SK-N-SH (cell line): ENCODE data around the gene BBIP1. TPM values are rescaled to one million over a fixed set of nuclear protein-coding genes. Genes with fewer than 3 reads are reported as not detected.
A peak's percentile ranks its signal among the peaks of the same experiment; 100 is the strongest.

ENCODE experiments used
- CTCF ChIA-PET: fragments of 300-600, 350-600 bp; formaldehyde crosslinking; extraction: SDS; loops from one replicate; lab custom pipeline; 2021; lab: Yijun Ruan, JAX
- POLR2A ChIA-PET: fragments of 350-600 bp; sonication (Branson Sonifier 250); formaldehyde crosslinking; extraction: SDS; loops from one replicate; lab custom pipeline; 2020; ENCODE audit warnings: antibody characterized with exemption, inconsistent platforms; lab: Yijun Ruan, JAX
- DNase-seq: peaks from one replicate; pipeline ENCODE4 v3.0.0; 2012
- H2AFZ ChIP-seq: fragments of 200-600 bp; sonication (generic); 2 replicates; pipeline ENCODE4 v1.8.1; 2016; ENCODE audit warnings: antibody characterized with exemption, mild to moderate bottlenecking, low read depth
- H3F3A ChIP-seq: fragments of 200-600 bp; sonication (generic); replicated peaks from 2 replicates; pipeline ENCODE3; 2016; ENCODE audit warnings: antibody characterized with exemption, mild to moderate bottlenecking; ENCODE audit not compliant: insufficient read depth
- H3K27ac ChIP-seq, 2 experiments: fragments of 200-500 bp in 1 of 2; fragments of 200-600 bp in 1 of 2; sonication (Bioruptor generic) in 1 of 2; sonication (generic), shearing (Covaris generic) in 1 of 2; 2 replicates each; pipeline versions ENCODE4 v1.5.1 to v1.6.1; 2014 to 2016; ENCODE audit warnings: low read depth in 2 of 2, inconsistent platforms in 1 of 2, low read length in 1 of 2, mild to moderate bottlenecking in 1 of 2, mixed read lengths in 1 of 2
- H3K27me3 ChIP-seq: fragments of 200-600 bp; sonication (generic), shearing (Covaris generic); 2 replicates; pipeline ENCODE4 v1.6.1; 2016; ENCODE audit warnings: mixed run types; ENCODE audit not compliant: insufficient read depth
- H3K36me3 ChIP-seq, 2 experiments: fragments of 200-500 bp in 1 of 2; fragments of 200-600 bp in 1 of 2; sonication (Bioruptor generic) in 1 of 2; sonication (generic) in 1 of 2; replicated peaks in 1 of 2; 2 replicates each; pipeline versions ENCODE3 to v1.5.1; 2014 to 2016; ENCODE audit warnings: low read length in 1 of 2, mild to moderate bottlenecking in 1 of 2; ENCODE audit not compliant: insufficient read depth in 2 of 2, control insufficient read depth in 1 of 2
- H3K4me1 ChIP-seq, 2 experiments: fragments of 200-500 bp in 1 of 2; fragments of 200-600 bp in 1 of 2; sonication (Bioruptor generic) in 1 of 2; sonication (generic), shearing (Covaris generic) in 1 of 2; 2 replicates each; pipeline versions ENCODE4 v1.5.1 to v1.6.1; 2014 to 2016; ENCODE audit warnings: low read depth in 1 of 2, low read length in 1 of 2, mixed run types in 1 of 2; ENCODE audit not compliant: insufficient read depth in 2 of 2, control insufficient read depth in 1 of 2
- H3K4me2 ChIP-seq: fragments of 200-600 bp; sonication (generic), shearing (Covaris generic); 2 replicates; pipeline ENCODE4 v1.6.1; 2017; ENCODE audit warnings: mixed run types
- H3K4me3 ChIP-seq, 2 experiments: fragments of 200-500 bp in 1 of 2; fragments of 200-600 bp in 1 of 2; sonication (Bioruptor generic) in 1 of 2; sonication (generic), shearing (Covaris generic) in 1 of 2; 2 replicates each; pipeline versions ENCODE4 v1.5.1 to v1.8.1; 2014 to 2016; ENCODE audit warnings: low read depth in 2 of 2, inconsistent platforms in 1 of 2, low read length in 1 of 2, mild to moderate bottlenecking in 1 of 2, mixed read lengths in 1 of 2, moderate library complexity in 1 of 2
- H3K79me2 ChIP-seq: fragments of 200-600 bp; sonication (generic); 2 replicates; pipeline ENCODE4 v1.8.1; 2017; ENCODE audit warnings: mild to moderate bottlenecking; ENCODE audit not compliant: insufficient read depth
- H3K9ac ChIP-seq: fragments of 200-600 bp; sonication (generic); 2 replicates; pipeline ENCODE4 v1.6.1; 2017; ENCODE audit warnings: mixed run types
- H3K9me2 ChIP-seq: fragments of 200-600 bp; sonication (generic); 2 replicates; pipeline ENCODE4 v1.6.1; 2017; ENCODE audit warnings: mixed run types
- H3K9me3 ChIP-seq: fragments of 200-600 bp; sonication (generic); 2 replicates; pipeline ENCODE4 v1.6.1; 2017; ENCODE audit warnings: mixed run types, mild to moderate bottlenecking, moderate library complexity
- H4K20me1 ChIP-seq: fragments of 200-600 bp; sonication (generic); 2 replicates; pipeline ENCODE4 v1.6.1; 2017; ENCODE audit warnings: mild to moderate bottlenecking, mixed run types; ENCODE audit not compliant: insufficient read depth
- CHD2 ChIP-seq: fragments of 150-350 bp; IDR thresholded peaks from 2 replicates; pipeline ENCODE4 v1.6.1; 2018; ENCODE audit warnings: low read length; ENCODE audit not compliant: partially characterized antibody
- ELF1 ChIP-seq: IDR thresholded peaks from 2 replicates; pipeline ENCODE4 v1.4.0; 2012
- EP300 ChIP-seq, 2 experiments: IDR thresholded peaks; 2 replicates each; pipeline versions ENCODE4 v1.4.0 to v1.6.1; 2012; ENCODE audit warnings: borderline replicate concordance in 1 of 2, low read depth in 1 of 2, low read length in 1 of 2
- EZH2phosphoT487 ChIP-seq: fragments of 200-600 bp; sonication (generic); IDR thresholded peaks from 2 replicates; pipeline ENCODE4 v1.6.1; 2017; ENCODE audit warnings: low read depth, mixed run types, mild to moderate bottlenecking, antibody characterized with exemption, moderate library complexity, borderline replicate concordance
- FOSL2 ChIP-seq: IDR thresholded peaks from 2 replicates; pipeline ENCODE4 v1.4.0; 2012; ENCODE audit warnings: low read depth, mild to moderate bottlenecking, moderate library complexity, borderline replicate concordance
- GABPA ChIP-seq: IDR thresholded peaks from 2 replicates; pipeline ENCODE4 v1.4.0; 2012; ENCODE audit warnings: low read depth, mild to moderate bottlenecking
- GATA2 ChIP-seq: sonication (generic); formaldehyde crosslinking; IDR thresholded peaks from 2 replicates; pipeline ENCODE4 v1.5.0; 2020; ENCODE audit warnings: mild to moderate bottlenecking, missing genetic modification reagents
- JUND ChIP-seq: IDR thresholded peaks from 2 replicates; pipeline ENCODE4 v1.4.0; 2012
- MAX ChIP-seq: IDR thresholded peaks from 2 replicates; pipeline ENCODE4 v1.4.0; 2012; ENCODE audit warnings: low read depth
- MEF2A ChIP-seq: IDR thresholded peaks from 2 replicates; pipeline ENCODE4 v1.4.0; 2012; ENCODE audit warnings: low read depth, borderline replicate concordance
- MXI1 ChIP-seq: IDR thresholded peaks from 2 replicates; pipeline ENCODE4 v1.6.1; 2012; ENCODE audit warnings: mild to moderate bottlenecking, low read depth, low read length, improper control_type of control experiment
- PBX3 ChIP-seq: IDR thresholded peaks from 2 replicates; pipeline ENCODE4; 2012
- POLR2AphosphoS5 ChIP-seq: IDR thresholded peaks from 2 replicates; pipeline ENCODE4 v1.6.1; 2012; ENCODE audit warnings: low read depth, low read length
- RAD21 ChIP-seq: IDR thresholded peaks from 2 replicates; pipeline ENCODE4 v1.6.1; 2012; ENCODE audit warnings: mild to moderate bottlenecking, low read length
- RCOR1 ChIP-seq: fragments of 150-350 bp; IDR thresholded peaks from 2 replicates; pipeline ENCODE4 v1.6.1; 2017; ENCODE audit warnings: antibody characterized with exemption, low read length
- REST ChIP-seq: IDR thresholded peaks from 2 replicates; pipeline ENCODE4 v1.6.1; 2012; ENCODE audit warnings: mild to moderate bottlenecking, low read depth, low read length, moderate library complexity
- RFX5 ChIP-seq: IDR thresholded peaks from 2 replicates; pipeline ENCODE4 v1.6.1; 2012; ENCODE audit warnings: mild to moderate bottlenecking, improper control_type of control experiment, low read length
- RXRA ChIP-seq: IDR thresholded peaks from 2 replicates; pipeline ENCODE4 v1.4.0; 2012; ENCODE audit warnings: low read depth, mild to moderate bottlenecking, borderline replicate concordance
- SIN3A ChIP-seq: IDR thresholded peaks from 2 replicates; pipeline ENCODE4 v1.6.1; 2012; ENCODE audit warnings: low read depth, mild to moderate bottlenecking, low read length, moderate library complexity, borderline replicate concordance
- SMC3 ChIP-seq: IDR thresholded peaks from 2 replicates; pipeline ENCODE4 v1.6.1; 2012; ENCODE audit warnings: low read depth, low read length, improper control_type of control experiment
- TAF1 ChIP-seq: IDR thresholded peaks from 2 replicates; pipeline ENCODE4 v1.6.1; 2012; ENCODE audit warnings: low read depth, mild to moderate bottlenecking, low read length, moderate library complexity, borderline replicate concordance
- TCF12 ChIP-seq: IDR thresholded peaks from 2 replicates; pipeline ENCODE4 v1.4.0; 2012
- TEAD4 ChIP-seq: IDR thresholded peaks from 2 replicates; pipeline ENCODE4 v1.4.0; 2012; ENCODE audit warnings: mild to moderate bottlenecking, borderline replicate concordance; ENCODE audit not compliant: insufficient read depth
- USF1 ChIP-seq: IDR thresholded peaks from 2 replicates; pipeline ENCODE4 v1.4.0; 2012; ENCODE audit warnings: low read depth, borderline replicate concordance
- ZBTB33 ChIP-seq: IDR thresholded peaks from 2 replicates; pipeline ENCODE4 v1.4.0; 2012; ENCODE audit warnings: low read depth, borderline replicate concordance
- WGBS: methylation state at CpG from one replicate; pipeline ENCODE4 v1.1.6; 2017; ENCODE audit warnings: low lambda C conversion rate; 5-methylcytosine and 5-hydroxymethylcytosine counted together
- polyA plus RNA-seq, 3 experiments: library from polyadenylated mRNA; depleted of rRNA; stranded (reverse); fragments of >200 nt; gene quantifications; 2 replicates each; pipeline ENCODE4 v1.2.3, GENCODE V29; 2012

BBIP1 gene
- polyA plus RNA-seq, 1 of the 3 experiments (the other 2 are of a cell fraction): 16.2 TPM

- peak overlapping the region; percentile 47; the same call in 1 of the 2 replicates for H3K4me2 ChIP-seq
- no peaks in the 10 kb centered on the region for H3K27me3 ChIP-seq
- no peak overlapping the region for H3K9ac ChIP-seq
- H3K36me3 ChIP-seq: peaks cover 2 to 11% of the 10 kb centered on the region in 2 experiments
- H3K9me3 ChIP-seq: no peaks in the 10 kb centered on the region
- H3K79me2 ChIP-seq: peaks cover 4% of the 10 kb centered on the region; the same call in 1 of the 2 replicates
- 7% methylated on average over 3 of the region's 3 CpGs for WGBS
- H3K4me1 ChIP-seq: peaks cover 11 to 17% of the 10 kb centered on the region in 2 experiments; a peak in 3 of 4 replicates
- ChIA-PET POLR2A (no interaction called here), CTCF (interaction anchor here (1.0 to 2.8 kb wide), 3 partner anchors 14 to 232 kb away, joined by 3 to 13 read pairs (median 4); no protein-coding TSS in a partner anchor)
- no peaks in the 10 kb centered on the region for H3K9me2 ChIP-seq
- H3K4me3 ChIP-seq: no peak overlapping the region; a peak in 2 of 4 replicates
- H3F3A ChIP-seq: peaks cover 16% of the 10 kb centered on the region
- H3K27ac ChIP-seq: peak overlapping the region; percentile 77 to 86
- peaks cover 8% of the 10 kb centered on the region; the same call in 1 of the 2 replicates for H4K20me1 ChIP-seq
- no peak overlapping the region for H2AFZ ChIP-seq
- peak; percentile 42 for DNase-seq
- TF ChIP-seq CHD2 (peak; percentile 18), EP300 (IDR thresholded peaks at IDR 0.05; ENCODE audit: borderline replicate concordance in 1 of 2, low read depth in 1 of 2, low read length in 1 of 2) (peak; percentile 63 to 87; a peak in 3 of 4 replicates), POLR2AphosphoS5 (peak; percentile 70; the same call in 1 of the 2 replicates), JUND (peak; percentile 83), RAD21 (no peak), SIN3A (no peak), TEAD4 (peak; percentile 88), GABPA (no peak), RCOR1 (peak; percentile 54; the same call in 1 of the 2 replicates), SMC3 (no peak), ELF1 (0 out of 2 replicates have a peak, but pooled peaks have one; percentile 12), EZH2phosphoT487 (no peak), USF1 (no peak), ZBTB33 (0 out of 2 replicates have a peak, but pooled peaks have one; percentile 51), TCF12 (peak; percentile 99), RFX5 (no peak), MAX (peak; percentile 41; the same call in 1 of the 2 replicates), MEF2A (peak; percentile 84), TAF1 (no peak), MXI1 (no peak), FOSL2 (peak; percentile 72; the same call in 1 of the 2 replicates), RXRA (peak; percentile 55; the same call in 1 of the 2 replicates), PBX3 (peak; percentile 93), REST (no peak), GATA2 (CRISPR knock-in tag) (peak; percentile 77)
These were observed 6.6 kb downstream of the BBIP1 start for GRCh38 chr10:110912374-110912773.
